Measurements from ENCODE around the gene FERMT3.

The FERMT3 gene

GRCh38 chr11:64210301-64211020 lies 3.9 kb downstream of the FERMT3 start:
- H3K27ac ChIP-seq (ENCODE audit: low read depth, low read length): no peak overlapping the region
- no peak overlapping the region for H3K4me3 ChIP-seq (ENCODE audit: low read length)
- H3K23ac ChIP-seq (ENCODE audit: low read length): no peak overlapping the region
- H3K79me2 ChIP-seq (ENCODE audit: control insufficient read depth, insufficient read depth, low read length): no peaks in the 10 kb centered on the region
- H3K4me1 ChIP-seq (ENCODE audit: control insufficient read depth, low read depth, low read length): no peaks in the 10 kb centered on the region
- no peaks in the 10 kb centered on the region for H3K27me3 ChIP-seq (ENCODE audit: insufficient read depth, low read length, poor library complexity)
- no peak for DNase-seq
- no peak overlapping the region for H2AK5ac ChIP-seq (ENCODE audit: low read length)
- no peak overlapping the region for H2BK15ac ChIP-seq (replicated peaks; ENCODE audit: low read depth)
- no peak overlapping the region for H2BK120ac ChIP-seq (ENCODE audit: low read depth, low read length)
- H3K4ac ChIP-seq (ENCODE audit: low read depth, low read length): no peak overlapping the region
- H2BK5ac ChIP-seq (ENCODE audit: low read length): no peak overlapping the region
- H4K5ac ChIP-seq (ENCODE audit: low read length): no peak overlapping the region
- H4K8ac ChIP-seq (ENCODE audit: low read depth, low read length): no peak overlapping the region
- H3K56ac ChIP-seq (ENCODE audit: low read length): no peak overlapping the region
- WGBS (ENCODE audit: extremely low coverage, insufficient coverage, low lambda C conversion rate): no CpG with 5 or more reads among the region's 24 CpGs
- peaks cover 6% of the 10 kb centered on the region for H3K36me3 ChIP-seq (ENCODE audit: control insufficient read depth, insufficient read depth, low read length)
- no peak overlapping the region for H3K4me2 ChIP-seq (ENCODE audit: low read length)
- no peak overlapping the region for H3K9ac ChIP-seq (ENCODE audit: low read length)
- H3K79me1 ChIP-seq (ENCODE audit: low read length): peaks cover 1% of the 10 kb centered on the region
- no peak overlapping the region for H3K18ac ChIP-seq (ENCODE audit: low read length)

GRCh38 chr11:64211181-64211872 lies 4.8 kb downstream of the FERMT3 start:
- Histone ChIP-seq H3K56ac (ENCODE audit: low read length) (no peak overlapping the region), H3K27me3 (ENCODE audit: insufficient read depth, low read length, poor library complexity) (no peaks in the 10 kb centered on the region), H3K23ac (ENCODE audit: low read length) (no peak overlapping the region), H3K79me2 (ENCODE audit: control insufficient read depth, insufficient read depth, low read length) (no peaks in the 10 kb centered on the region), H4K8ac (ENCODE audit: low read depth, low read length) (no peak overlapping the region), H3K4me3 (ENCODE audit: low read length) (no peak overlapping the region), H3K79me1 (ENCODE audit: low read length) (no peaks in the 10 kb centered on the region), H3K18ac (ENCODE audit: low read length) (no peak overlapping the region), H3K36me3 (ENCODE audit: control insufficient read depth, insufficient read depth, low read length) (peaks cover 4% of the 10 kb centered on the region), H2AK5ac (ENCODE audit: low read length) (no peak overlapping the region), H2BK15ac (replicated peaks; ENCODE audit: low read depth) (no peak overlapping the region), H3K4me1 (ENCODE audit: control insufficient read depth, low read depth, low read length) (no peaks in the 10 kb centered on the region), H3K4me2 (ENCODE audit: low read length) (no peak overlapping the region), H2BK5ac (ENCODE audit: low read length) (no peak overlapping the region), H3K9ac (ENCODE audit: low read length) (no peak overlapping the region), H3K27ac (ENCODE audit: low read depth, low read length) (no peak overlapping the region), H4K5ac (ENCODE audit: low read length) (no peak overlapping the region), H3K4ac (ENCODE audit: low read depth, low read length) (no peak overlapping the region), H2BK120ac (ENCODE audit: low read depth, low read length) (no peak overlapping the region)
- WGBS (ENCODE audit: extremely low coverage, insufficient coverage, low lambda C conversion rate): no CpG with 5 or more reads among the region's 30 CpGs
- no peak for DNase-seq

GRCh38 chr11:64216879-64217278 lies 10.4 kb downstream of the FERMT3 start:
- H2AK5ac ChIP-seq (ENCODE audit: low read length): no peak overlapping the region
- H3K36me3 ChIP-seq (ENCODE audit: control insufficient read depth, insufficient read depth, low read length): no peaks in the 10 kb centered on the region
- H3K27me3 ChIP-seq (ENCODE audit: insufficient read depth, low read length, poor library complexity): no peaks in the 10 kb centered on the region
- no peaks in the 10 kb centered on the region for H3K4me1 ChIP-seq (ENCODE audit: control insufficient read depth, low read depth, low read length)
- no peak overlapping the region for H3K9ac ChIP-seq (ENCODE audit: low read length)
- H3K18ac ChIP-seq (ENCODE audit: low read length): no peak overlapping the region
- H3K4me3 ChIP-seq (ENCODE audit: low read length): no peak overlapping the region
- H3K4me2 ChIP-seq (ENCODE audit: low read length): no peak overlapping the region
- H3K27ac ChIP-seq (ENCODE audit: low read depth, low read length): no peak overlapping the region
- no peaks in the 10 kb centered on the region for H3K79me2 ChIP-seq (ENCODE audit: control insufficient read depth, insufficient read depth, low read length)
- no peak overlapping the region for H4K5ac ChIP-seq (ENCODE audit: low read length)
- no peak overlapping the region for H3K23ac ChIP-seq (ENCODE audit: low read length)
- H2BK5ac ChIP-seq (ENCODE audit: low read length): no peak overlapping the region
- no peak overlapping the region for H2BK120ac ChIP-seq (ENCODE audit: low read depth, low read length)
- H2BK15ac ChIP-seq (replicated peaks; ENCODE audit: low read depth): no peak overlapping the region
- H4K8ac ChIP-seq (ENCODE audit: low read depth, low read length): no peak overlapping the region
- WGBS (ENCODE audit: extremely low coverage, insufficient coverage, low lambda C conversion rate): no CpG with 5 or more reads among the region's 6 CpGs
- H3K4ac ChIP-seq (ENCODE audit: low read depth, low read length): no peak overlapping the region
- no peaks in the 10 kb centered on the region for H3K79me1 ChIP-seq (ENCODE audit: low read length)
- DNase-seq: no peak
- no peak overlapping the region for H3K56ac ChIP-seq (ENCODE audit: low read length)

- Histone ChIP-seq H3K4me3 (ENCODE audit: low read length) (no peak overlapping the region), H4K8ac (ENCODE audit: low read depth, low read length) (no peak overlapping the region), H3K27ac (ENCODE audit: low read depth, low read length) (no peak overlapping the region), H4K5ac (ENCODE audit: low read length) (no peak overlapping the region), H3K56ac (ENCODE audit: low read length) (no peak overlapping the region), H3K4me1 (ENCODE audit: control insufficient read depth, low read depth, low read length) (no peaks in the 10 kb centered on the region), H3K36me3 (ENCODE audit: control insufficient read depth, insufficient read depth, low read length) (no peaks in the 10 kb centered on the region), H3K23ac (ENCODE audit: low read length) (no peak overlapping the region), H3K18ac (ENCODE audit: low read length) (no peak overlapping the region), H3K79me2 (ENCODE audit: control insufficient read depth, insufficient read depth, low read length) (no peaks in the 10 kb centered on the region), H3K4ac (ENCODE audit: low read depth, low read length) (no peak overlapping the region), H2AK5ac (ENCODE audit: low read length) (no peak overlapping the region), H3K9ac (ENCODE audit: low read length) (no peak overlapping the region), H3K79me1 (ENCODE audit: low read length) (no peaks in the 10 kb centered on the region), H2BK15ac (replicated peaks; ENCODE audit: low read depth) (no peak overlapping the region), H3K27me3 (ENCODE audit: insufficient read depth, low read length, poor library complexity) (no peaks in the 10 kb centered on the region), H2BK5ac (ENCODE audit: low read length) (no peak overlapping the region), H2BK120ac (ENCODE audit: low read depth, low read length) (no peak overlapping the region), H3K4me2 (ENCODE audit: low read length) (no peak overlapping the region)
- no peak for DNase-seq
- WGBS (ENCODE audit: extremely low coverage, insufficient coverage, low lambda C conversion rate): no CpG with 5 or more reads among the region's 11 CpGs
Measured at GRCh38 chr11:64218628-64219353, 12.3 kb downstream of the FERMT3 start.

GRCh38 chr11:64219354-64219684 lies 12.8 kb downstream of the FERMT3 start:
- no CpG with 5 or more reads among the region's 7 CpGs for WGBS (ENCODE audit: extremely low coverage, insufficient coverage, low lambda C conversion rate)
- no peaks in the 10 kb centered on the region for H3K79me1 ChIP-seq (ENCODE audit: low read length)
- H2AK5ac ChIP-seq (ENCODE audit: low read length): no peak overlapping the region
- H2BK15ac ChIP-seq (replicated peaks; ENCODE audit: low read depth): no peak overlapping the region
- H4K8ac ChIP-seq (ENCODE audit: low read depth, low read length): no peak overlapping the region
- H4K5ac ChIP-seq (ENCODE audit: low read length): no peak overlapping the region
- no peaks in the 10 kb centered on the region for H3K4me1 ChIP-seq (ENCODE audit: control insufficient read depth, low read depth, low read length)
- no peak overlapping the region for H3K27ac ChIP-seq (ENCODE audit: low read depth, low read length)
- no peaks in the 10 kb centered on the region for H3K79me2 ChIP-seq (ENCODE audit: control insufficient read depth, insufficient read depth, low read length)
- no peak overlapping the region for H2BK120ac ChIP-seq (ENCODE audit: low read depth, low read length)
- H3K4me3 ChIP-seq (ENCODE audit: low read length): no peak overlapping the region
- no peaks in the 10 kb centered on the region for H3K27me3 ChIP-seq (ENCODE audit: insufficient read depth, low read length, poor library complexity)
- H3K56ac ChIP-seq (ENCODE audit: low read length): no peak overlapping the region
- no peak overlapping the region for H3K9ac ChIP-seq (ENCODE audit: low read length)
- no peak overlapping the region for H2BK5ac ChIP-seq (ENCODE audit: low read length)
- no peak overlapping the region for H3K23ac ChIP-seq (ENCODE audit: low read length)
- no peaks in the 10 kb centered on the region for H3K36me3 ChIP-seq (ENCODE audit: control insufficient read depth, insufficient read depth, low read length)
- no peak overlapping the region for H3K4ac ChIP-seq (ENCODE audit: low read depth, low read length)
- no peak for DNase-seq
- H3K4me2 ChIP-seq (ENCODE audit: low read length): no peak overlapping the region
- no peak overlapping the region for H3K18ac ChIP-seq (ENCODE audit: low read length)

Data from mesendoderm (in vitro differentiated cells).